Amniotic stem cell (primary cell): ENCODE results near the gene FMO2.

Experiments used
- DNase-seq: peaks from one replicate; lab custom pipeline; 2025; lab: John Stamatoyannopoulos, UW

The FMO2 gene

DNA sequence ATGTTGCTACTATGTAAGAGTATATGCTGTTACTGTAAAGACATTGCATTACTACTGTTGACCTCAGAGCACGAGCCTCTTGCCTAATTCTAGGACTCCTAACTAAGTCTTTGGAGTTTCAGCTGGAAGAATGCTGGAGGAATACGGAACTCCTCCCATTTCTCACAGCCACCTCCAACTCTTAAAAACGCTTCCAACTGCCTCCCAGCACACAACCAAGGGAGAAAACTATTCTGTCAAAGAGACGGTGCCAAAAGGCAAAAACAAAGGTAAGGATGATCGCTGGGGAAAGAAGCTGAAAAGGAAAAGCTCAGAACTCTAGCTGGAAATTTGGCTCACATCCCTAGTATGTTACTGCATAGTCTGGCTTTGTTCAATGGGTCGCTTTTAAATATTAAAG is at the start of gene FMO2:
Gene FMO2 (plus strand): TSS at position 210 of the 400 bp plus-strand sequence. CDS start 414 bp downstream, outside the sequence.
- no peak for DNase-seq

DNA sequence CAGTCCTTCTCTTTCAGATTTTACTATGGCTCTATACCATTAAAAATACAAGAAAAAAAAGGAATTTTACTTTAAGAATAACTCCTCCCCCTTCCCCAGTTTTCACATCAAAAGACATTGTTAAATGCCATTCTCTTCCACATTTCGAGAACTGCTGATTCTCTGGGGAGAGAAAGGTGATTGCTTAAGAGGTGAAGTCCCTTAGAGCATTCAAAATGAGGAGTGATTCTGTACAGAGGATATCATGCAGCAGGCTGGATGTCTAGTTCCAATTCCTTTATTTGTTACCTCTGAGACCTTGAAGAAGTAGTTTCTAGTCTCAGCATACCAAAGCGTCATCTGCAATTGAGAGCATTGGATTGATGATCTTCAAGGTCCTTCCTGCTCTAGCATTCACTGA is 47.5 kb upstream of the FMO2 start:
- no peak for DNase-seq

- DNase-seq = no peak
These were observed 46.1 kb upstream of the FMO2 start for GRCh38 chr1:171138980-171139379.

DNA sequence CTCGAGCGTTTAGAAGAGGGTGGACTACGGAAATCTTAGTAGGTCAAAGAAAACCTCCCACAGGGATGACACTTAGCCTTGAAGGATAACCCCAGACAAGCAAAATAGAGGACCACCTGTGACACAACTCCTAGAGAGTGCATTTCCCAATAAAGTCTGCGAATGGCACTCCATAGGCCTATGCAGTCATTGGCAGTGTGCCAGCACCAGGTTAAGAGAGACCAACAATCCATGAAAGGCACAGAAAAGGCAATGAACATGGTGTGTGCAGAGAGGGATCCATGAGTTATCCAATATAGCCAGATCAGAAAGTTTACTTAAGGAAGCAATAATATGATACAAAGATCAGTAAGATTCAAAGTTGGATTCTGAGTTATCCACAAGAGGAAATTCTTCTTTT is 45.2 kb upstream of the FMO2 start:
- no peak for DNase-seq

DNA sequence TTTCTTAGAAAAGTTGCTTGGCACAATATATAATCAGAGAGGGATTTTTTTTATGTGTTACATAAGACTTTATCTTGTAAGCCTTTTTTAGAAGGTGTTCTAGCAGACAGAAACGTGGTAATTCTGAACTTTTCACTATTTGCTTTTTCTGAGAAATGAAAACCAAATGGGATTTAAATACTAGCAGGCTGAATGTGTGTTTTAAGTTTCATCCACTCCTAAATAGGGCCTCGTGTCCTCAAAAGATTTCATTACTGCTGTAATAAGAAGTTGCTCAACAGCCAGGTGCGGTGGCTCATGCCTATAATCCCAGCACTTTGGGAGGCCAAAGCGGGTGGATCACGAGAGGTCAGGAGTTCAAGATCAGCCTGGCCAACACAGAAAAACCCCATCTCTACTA is 44.7 kb upstream of the FMO2 start:
- no peak for DNase-seq

- no peak for DNase-seq
These were observed 44.0 kb upstream of the FMO2 start for GRCh38 chr1:171140956-171141687.

DNA sequence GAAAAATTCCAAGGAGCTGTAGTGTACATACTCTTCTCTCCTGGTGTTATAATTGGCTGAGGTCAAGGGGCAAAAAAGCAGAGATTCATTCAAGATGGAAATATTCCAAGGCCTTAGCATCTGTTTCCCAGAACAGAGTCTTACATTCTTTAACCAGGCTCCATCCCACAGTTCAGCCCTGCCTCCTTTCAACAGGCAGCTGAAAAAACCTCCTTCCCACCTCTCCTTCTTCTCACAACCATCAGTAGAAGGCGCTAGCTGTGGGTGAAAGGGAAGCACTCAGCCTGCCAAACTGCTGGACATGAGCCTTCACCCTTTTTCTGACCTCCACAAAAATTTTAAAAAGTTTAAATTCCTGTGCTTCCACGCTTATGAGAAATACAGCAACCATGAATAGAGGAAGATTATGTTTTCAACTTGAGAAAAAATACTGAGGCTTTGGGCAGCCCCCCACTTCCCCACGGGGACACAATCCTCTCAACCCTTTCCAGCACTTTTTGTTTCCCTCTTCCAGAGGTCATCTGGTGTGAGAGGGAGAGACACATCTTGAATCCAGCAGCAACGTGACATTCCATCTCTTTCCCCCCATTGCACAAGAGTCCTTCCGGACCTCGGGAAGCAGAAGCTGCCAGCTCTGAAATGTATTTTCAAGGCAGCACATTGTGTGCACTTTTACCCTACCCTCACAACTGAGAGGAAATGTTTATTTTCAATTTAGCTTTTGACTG is 43.2 kb upstream of the FMO2 start:
- peak; percentile 63 for DNase-seq

DNA sequence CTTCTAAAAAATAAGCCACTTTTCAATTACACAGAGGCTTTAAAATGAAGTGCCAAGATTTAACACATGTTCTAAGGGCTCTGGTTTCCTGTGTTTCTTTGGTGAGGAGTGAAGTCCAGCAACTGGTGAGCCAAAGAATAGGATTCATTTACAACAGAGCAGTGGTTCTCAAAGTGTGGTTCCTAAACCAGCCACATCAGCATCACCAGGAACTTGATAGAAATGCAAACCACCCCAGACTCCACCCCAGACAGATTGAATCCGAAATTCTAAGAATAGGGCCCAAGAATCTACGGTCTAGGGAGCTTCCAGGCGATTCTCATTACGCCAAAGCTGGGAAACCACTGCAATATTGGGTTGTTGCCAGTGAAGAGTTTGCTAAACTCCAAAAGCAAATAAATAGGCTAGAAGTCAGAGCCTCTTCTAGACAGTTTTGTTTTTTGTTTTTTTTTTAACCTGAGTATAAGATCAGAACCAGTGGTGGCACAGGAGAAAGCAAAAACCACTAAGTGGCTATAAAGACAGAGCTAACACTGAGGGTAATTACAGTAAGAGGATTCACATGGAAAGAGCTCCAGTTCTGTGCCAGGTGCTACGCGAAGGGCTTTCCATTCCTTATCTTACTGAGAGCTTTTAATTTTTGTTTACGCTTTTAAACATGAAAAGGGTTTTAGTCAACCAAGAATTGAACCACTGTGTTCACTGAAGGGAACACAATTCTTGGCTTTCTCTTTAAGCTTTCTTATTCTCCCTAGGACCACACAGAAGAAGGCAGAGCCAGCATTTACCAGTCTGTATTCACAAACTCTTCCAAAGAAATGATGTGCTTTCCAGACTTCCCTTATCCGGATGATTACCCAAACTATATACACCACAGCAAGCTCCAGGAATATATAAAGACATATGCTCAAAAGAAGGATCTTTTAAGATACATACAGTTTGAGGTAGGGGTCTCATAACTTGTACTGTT is 42.4 kb upstream of the FMO2 start:
- DNase-seq = no peak

- DNase-seq = no peak
These were observed 34.9 kb upstream of the FMO2 start for GRCh38 chr1:171150156-171150555.

DNA sequence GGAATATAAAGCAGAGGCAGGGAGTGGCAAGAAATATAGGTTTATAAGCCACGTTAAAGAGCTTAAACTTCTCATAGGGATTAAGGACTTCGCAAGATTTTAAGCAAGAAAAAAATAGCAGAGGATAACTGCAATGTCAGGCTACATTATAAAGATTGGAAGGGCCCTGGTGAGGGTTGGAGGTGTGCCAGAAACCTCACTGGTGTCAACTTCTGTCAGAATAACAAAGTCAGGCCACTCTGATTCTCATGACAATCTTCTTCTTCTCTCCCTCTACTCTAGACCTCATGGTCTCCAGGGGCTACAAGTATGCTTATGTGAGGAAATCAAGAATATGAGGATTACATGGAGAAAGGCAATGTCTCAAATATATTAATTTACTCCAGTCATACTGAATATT is 32.6 kb upstream of the FMO2 start:
- no peak for DNase-seq

DNA sequence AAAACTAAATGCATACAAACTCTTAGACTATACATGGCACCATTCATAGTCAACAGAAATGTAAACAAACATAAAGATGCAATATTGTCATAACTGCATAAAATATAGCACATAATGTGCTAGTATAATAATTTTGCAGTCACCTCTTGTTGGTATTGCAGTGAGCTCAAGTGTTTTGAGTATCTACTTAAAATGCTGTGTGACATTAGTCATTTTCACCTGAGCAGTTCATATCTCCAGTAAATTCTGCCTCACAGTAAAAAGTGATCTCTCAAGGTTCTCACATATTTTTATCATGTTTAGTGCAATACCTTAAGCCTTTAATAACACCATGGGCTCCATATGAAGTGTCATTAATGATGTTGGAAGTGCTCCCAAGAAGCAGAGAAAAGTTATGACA is 29.6 kb upstream of the FMO2 start:
- no peak for DNase-seq

- no peak for DNase-seq
These were observed 27.0 kb upstream of the FMO2 start for GRCh38 chr1:171158096-171158495.

DNA sequence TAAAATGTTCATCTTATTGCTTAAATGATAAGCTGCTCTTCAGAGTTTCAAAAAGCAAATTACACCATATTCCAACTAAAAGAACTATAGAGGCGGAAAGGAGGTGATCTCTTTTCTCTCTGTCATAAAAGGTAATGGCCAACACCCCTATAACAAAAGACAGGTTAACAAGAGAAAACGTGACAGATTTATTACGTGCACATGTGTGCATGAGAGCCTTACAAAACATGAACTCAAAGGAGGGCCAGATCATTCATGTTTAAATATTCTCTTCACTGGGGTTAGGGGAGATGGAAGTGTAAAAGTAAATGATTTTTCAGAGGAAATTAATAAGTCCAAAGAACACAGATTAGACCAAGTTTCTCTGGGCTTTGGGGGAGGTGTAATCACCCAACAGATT is 26.5 kb upstream of the FMO2 start:
- DNase-seq = no peak

- no peak for DNase-seq
These were observed 26.0 kb upstream of the FMO2 start for GRCh38 chr1:171159148-171159547.

DNA sequence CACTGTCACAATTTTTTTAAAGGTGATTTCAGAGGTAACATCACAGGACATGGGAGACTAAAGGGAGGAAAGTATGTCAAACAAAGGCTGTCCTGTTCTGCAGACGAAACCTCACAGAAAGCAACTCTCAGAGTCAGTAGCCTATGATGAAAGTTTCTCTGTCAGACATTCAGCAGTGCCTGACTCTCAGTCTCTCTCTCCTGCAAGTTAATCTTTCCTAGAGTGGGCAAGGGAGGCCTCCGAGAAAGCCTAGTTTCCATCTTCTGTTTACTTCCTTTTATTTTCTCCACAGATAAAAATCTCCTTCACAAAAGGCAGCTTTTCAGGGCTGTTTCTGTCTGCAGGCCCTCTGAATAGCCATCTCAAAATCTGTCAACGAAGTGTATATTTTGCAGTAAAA is 24.9 kb upstream of the FMO2 start:
- no peak for DNase-seq

DNA sequence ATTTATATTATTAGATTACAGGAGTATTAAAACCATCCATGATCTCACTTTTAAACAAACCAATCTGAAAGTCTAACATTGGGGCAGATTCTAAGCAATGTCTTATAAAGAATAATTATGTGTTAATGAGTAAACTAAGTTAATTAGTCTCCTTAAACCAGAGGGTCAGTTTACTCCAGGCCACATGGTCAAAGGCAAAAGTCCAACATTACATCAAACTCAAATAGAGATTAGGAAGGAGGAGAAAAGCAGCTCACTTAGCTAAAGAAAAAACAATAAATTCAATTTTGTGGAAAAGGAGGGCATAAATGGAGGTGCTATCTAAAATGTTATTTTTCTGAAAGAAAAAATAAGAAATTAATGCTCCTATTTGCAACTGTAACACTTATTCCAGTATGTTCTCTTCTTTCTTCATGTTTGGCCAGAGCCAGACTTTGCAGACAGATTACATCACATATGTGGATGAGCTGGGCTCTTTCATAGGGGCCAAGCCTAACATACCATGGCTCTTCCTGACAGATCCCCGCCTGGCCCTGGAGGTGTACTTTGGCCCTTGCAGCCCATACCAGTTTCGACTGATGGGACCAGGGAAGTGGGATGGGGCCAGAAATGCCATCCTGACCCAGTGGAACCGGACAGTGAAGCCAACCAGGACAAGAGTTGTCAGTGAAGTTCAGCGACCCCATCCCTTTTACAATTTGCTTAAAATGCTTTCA is 24.3 kb upstream of the FMO2 start:
- DNase-seq = no peak

GRCh38 chr1:171161431-171161830 is 23.7 kb upstream of the FMO2 start:
- DNase-seq = no peak

DNA sequence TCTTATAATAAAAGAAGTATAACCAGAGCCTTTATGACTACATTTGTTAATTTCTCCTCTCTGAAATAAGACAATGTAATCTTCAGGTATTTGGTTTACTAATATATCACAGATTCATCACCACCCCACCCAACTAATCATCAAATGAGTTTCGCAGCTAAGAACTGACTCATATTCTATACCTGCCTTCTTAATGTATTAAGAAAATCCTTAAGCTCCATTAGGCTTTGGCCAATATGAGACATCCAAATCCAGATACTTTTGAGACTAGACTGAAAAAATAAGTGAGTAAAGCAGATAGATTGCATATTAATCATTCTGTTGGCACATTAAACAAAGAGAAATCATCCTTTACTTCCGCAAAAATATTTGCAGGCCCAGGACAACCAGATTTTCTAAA is 18.7 kb upstream of the FMO2 start:
- no peak for DNase-seq

DNA sequence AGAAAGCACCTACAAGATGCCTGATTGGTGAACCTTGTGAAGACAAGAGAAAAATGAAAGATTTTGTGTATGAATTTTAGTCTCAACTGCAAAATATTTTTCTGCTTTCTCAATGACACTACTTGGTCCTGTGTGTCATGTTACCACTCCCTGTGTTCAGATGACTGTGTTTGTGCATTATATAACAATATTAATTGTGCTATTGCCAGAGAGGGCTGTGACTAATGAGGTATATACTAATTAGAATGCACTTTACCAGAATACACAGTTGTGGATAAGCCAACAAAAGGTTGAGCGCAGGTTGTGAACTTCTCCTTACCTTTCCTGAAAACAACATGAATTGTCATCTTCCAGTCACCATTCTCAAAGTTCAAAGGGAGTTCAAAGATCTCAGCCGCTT is 17.3 kb upstream of the FMO2 start:
- DNase-seq = no peak

GRCh38 chr1:171172471-171172870 is 12.6 kb upstream of the FMO2 start:
- DNase-seq = no peak

- no peak for DNase-seq
These were observed 12.0 kb upstream of the FMO2 start for GRCh38 chr1:171173069-171173468.
